HG03060 (cell line): ENCODE data around the gene NLRP9.

Experiments used
- ATAC-seq: cut with Tn5 transposase; IDR thresholded peaks from one replicate; pipeline ENCODE4 v1.9.1; 2021; ENCODE audit warnings: low read depth, moderate number of reproducible peaks; ENCODE audit not compliant: unreplicated experiment

Gene NLRP9

GRCh38 chr19:55658846-55659459 is 79.2 kb downstream of the NLRP9 start:
- ATAC-seq, result no peak
